Inflammatory macrophage treated with lipopolysaccharide for 1 hour (primary cell): ENCODE results near the gene AHSA1.
A peak's percentile ranks its signal among the peaks of the same experiment; 100 is the strongest.
"Not testable (repeated sequence)": the region's sequence is repeated elsewhere in the genome, so short reads cannot be mapped to it uniquely, and the experiment has no call there.

Source experiments
- DNase-seq, 2 donors: peaks; one replicate each; pipeline ENCODE4 v3.0.0-alpha.2; 2020 to 2022

AHSA1 gene

GRCh38 chr14:77457522-77458248 is at the start of gene AHSA1, which contains the start of gene VIPAS39:
TSS of gene AHSA1 (plus strand) at chr14:77458093. CDS start at chr14:77458190, 97 bp downstream.
TSS of gene VIPAS39 (minus strand) at chr14:77457601. CDS start at chr14:77454102, 3,499 bp downstream.
- DNase-seq: peak; percentile 96 to 99

GRCh38 chr14:77409131-77409533 is 48.8 kb upstream of the AHSA1 start:
- DNase-seq: no peak

- DNase-seq: not testable (repeated sequence)
Observed at GRCh38 chr14:77415403-77416030, 42.4 kb upstream of the AHSA1 start.

- not testable (repeated sequence) for DNase-seq
Observed at GRCh38 chr14:77416098-77416497, 41.8 kb upstream of the AHSA1 start.

- DNase-seq: peak in 1 of 2 donors; percentile 19
Observed at GRCh38 chr14:77416836-77417235, 41.1 kb upstream of the AHSA1 start.

GRCh38 chr14:77421201-77421600 is 36.7 kb upstream of the AHSA1 start:
- DNase-seq: no peak

- no peak for DNase-seq
Observed at GRCh38 chr14:77423423-77423822, 34.5 kb upstream of the AHSA1 start, which contains the start of gene NOXRED1. TSS of gene NOXRED1 (minus strand) at chr14:77423523. CDS start at chr14:77422889, 634 bp downstream.

GRCh38 chr14:77424862-77425261 is 33.0 kb upstream of the AHSA1 start:
- no peak for DNase-seq

- DNase-seq: no peak
Observed at GRCh38 chr14:77426396-77426795, 31.5 kb upstream of the AHSA1 start.

GRCh38 chr14:77436042-77436441 is 21.9 kb upstream of the AHSA1 start:
- no peak for DNase-seq

- no peak for DNase-seq
Observed at GRCh38 chr14:77438596-77438995, 19.3 kb upstream of the AHSA1 start.

- no peak for DNase-seq
Observed at GRCh38 chr14:77439861-77440260, 18.0 kb upstream of the AHSA1 start.

- no peak for DNase-seq
Observed at GRCh38 chr14:77442196-77442595, 15.7 kb upstream of the AHSA1 start.

GRCh38 chr14:77455966-77456640 is 1.8 kb upstream of the AHSA1 start:
- DNase-seq: no peak

- no peak for DNase-seq
Observed at GRCh38 chr14:77457115-77457521, 775 bp upstream of the AHSA1 start.

- DNase-seq: peak; percentile 22 to 29
Observed at GRCh38 chr14:77458249-77458950, 507 bp downstream of the AHSA1 start.

GRCh38 chr14:77459072-77459723 is 1.3 kb downstream of the AHSA1 start:
- peak; percentile 58 to 86 for DNase-seq

GRCh38 chr14:77467801-77468200 is 9.9 kb downstream of the AHSA1 start:
- DNase-seq: no peak

GRCh38 chr14:77469067-77469505 is 11.2 kb downstream of the AHSA1 start:
- DNase-seq: no peak

GRCh38 chr14:77469539-77469938 is 11.6 kb downstream of the AHSA1 start:
- no peak for DNase-seq

GRCh38 chr14:77470224-77470870 is 12.5 kb downstream of the AHSA1 start:
- DNase-seq: no peak

- DNase-seq: no peak
Observed at GRCh38 chr14:77473921-77474320, 16.0 kb downstream of the AHSA1 start.
